HepG2 (cell line): ENCODE measurements around the gene SPRN.
A peak's percentile ranks its signal among the peaks of the same experiment; 100 is the strongest.

ENCODE experiments used
- CTCF ChIP-seq: sonication (generic); formaldehyde crosslinking; IDR thresholded peaks from 2 replicates; pipeline ENCODE4 v1.5.0; 2020; ENCODE audit warnings: mild to moderate bottlenecking, missing genetic modification reagents, moderate library complexity
- EP300 ChIP-seq, 3 experiments: sonication (generic) in 1 of 3; formaldehyde crosslinking in 1 of 3; IDR thresholded peaks; 2 replicates each; pipeline versions ENCODE4 v1.5.1 to v1.6.1; 2011 to 2020; ENCODE audit warnings: low read depth in 2 of 3, low read length in 2 of 3, borderline replicate concordance in 1 of 3, improper control_type of control experiment in 1 of 3, mild to moderate bottlenecking in 1 of 3, missing genetic modification reagents in 1 of 3, moderate library complexity in 1 of 3
- NR1H2 ChIP-seq: sonication (generic); formaldehyde crosslinking; IDR thresholded peaks from 2 replicates; pipeline ENCODE4 v1.8.1; 2022; ENCODE audit warnings: low read depth, missing genetic modification reagents, borderline replicate concordance
- PCBP1 ChIP-seq: fragments of 200-400 bp; formaldehyde crosslinking; IDR thresholded peaks from 2 replicates; pipeline ENCODE4 v1.6.1; 2017; ENCODE audit warnings: mild to moderate bottlenecking, low read depth, low read length, borderline replicate concordance
- SMAD3 ChIP-seq: sonication (generic); formaldehyde crosslinking; IDR thresholded peaks from 2 replicates; pipeline ENCODE4 v1.4.0; 2020; ENCODE audit warnings: missing genetic modification reagents
- ZNF556 ChIP-seq: sonication (generic); formaldehyde crosslinking; IDR thresholded peaks from 2 replicates; pipeline ENCODE4 v1.4.0; 2020; ENCODE audit warnings: mild to moderate bottlenecking, missing genetic modification reagents, borderline replicate concordance
- TF ChIP-seq, protein P1 (sequence below): IDR thresholded peaks from 2 replicates; pipeline ENCODE4 v1.6.1; 2016; ENCODE audit warnings: missing compliant biosample characterization, missing genetic modification reagents, borderline replicate concordance
- TF ChIP-seq, protein P2 (sequence below): sonication (generic); formaldehyde crosslinking; IDR thresholded peaks from 2 replicates; pipeline ENCODE4 v1.4.0; 2020; ENCODE audit warnings: missing genetic modification reagents, mild to moderate bottlenecking, borderline replicate concordance

DNA sequence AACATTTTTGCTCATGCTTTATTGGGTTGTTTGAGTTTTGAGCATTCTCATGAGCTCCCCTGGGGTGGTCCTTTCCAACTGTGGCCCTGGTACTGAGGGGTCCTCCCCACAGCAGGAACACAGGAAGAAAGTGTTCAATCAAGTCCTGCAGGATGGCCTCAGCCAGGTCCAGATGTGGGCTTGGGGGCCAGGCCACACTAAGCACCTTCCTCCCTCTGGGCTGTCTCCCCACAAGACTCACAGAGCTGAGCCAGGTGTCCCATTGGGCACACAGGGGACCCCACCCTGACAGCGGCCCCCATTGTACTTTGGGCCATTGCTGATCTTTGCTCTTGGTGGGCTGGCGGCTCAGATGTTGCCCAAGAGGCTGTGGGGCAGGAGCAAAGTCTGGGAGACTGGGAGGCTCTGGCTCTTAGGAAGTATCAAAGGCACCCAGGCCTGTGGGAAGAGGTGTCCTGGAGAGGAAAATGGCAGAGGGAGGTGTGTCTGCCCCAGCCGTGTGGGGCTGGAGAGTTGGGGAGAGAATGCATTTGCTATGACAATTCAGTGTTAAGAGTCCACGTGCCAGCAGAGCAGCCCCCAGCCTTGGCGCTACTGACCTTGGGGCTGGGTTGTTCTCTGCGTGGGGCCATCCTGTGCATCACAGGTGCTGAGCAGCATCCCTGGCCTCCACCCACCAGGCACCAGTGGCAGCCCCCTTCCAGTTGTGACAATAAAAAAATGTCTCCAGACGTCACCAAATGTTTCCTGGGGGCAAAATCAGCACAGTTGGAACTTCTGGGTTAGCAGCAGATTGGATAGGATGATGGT, 47.1 kb upstream of the SPRN start:
- TF ChIP-seq, protein P1, sequence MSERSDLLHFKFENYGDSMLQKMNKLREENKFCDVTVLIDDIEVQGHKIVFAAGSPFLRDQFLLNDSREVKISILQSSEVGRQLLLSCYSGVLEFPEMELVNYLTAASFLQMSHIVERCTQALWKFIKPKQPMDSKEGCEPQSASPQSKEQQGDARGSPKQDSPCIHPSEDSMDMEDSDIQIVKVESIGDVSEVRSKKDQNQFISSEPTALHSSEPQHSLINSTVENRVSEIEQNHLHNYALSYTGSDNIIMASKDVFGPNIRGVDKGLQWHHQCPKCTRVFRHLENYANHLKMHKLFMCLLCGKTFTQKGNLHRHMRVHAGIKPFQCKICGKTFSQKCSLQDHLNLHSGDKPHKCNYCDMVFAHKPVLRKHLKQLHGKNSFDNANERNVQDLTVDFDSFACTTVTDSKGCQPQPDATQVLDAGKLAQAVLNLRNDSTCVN: no peak
- TF ChIP-seq NR1H2 (CRISPR knock-in tag) (no peak), SMAD3 (CRISPR knock-in tag) (no peak), CTCF (CRISPR knock-in tag) (no peak), ZNF556 (CRISPR knock-in tag) (no peak), PCBP1 (no peak), EP300 (IDR thresholded peaks at IDR 0.05; ENCODE audit: low read depth in 2 of 2, low read length in 2 of 2) (0 out of 4 replicates have a peak, but pooled peaks of 1 of the 2 experiments have one; percentile 4), EP300 (CRISPR knock-in tag; IDR thresholded peaks at IDR 0.05; ENCODE audit: borderline replicate concordance) (no peak)
- TF ChIP-seq, protein P2, sequence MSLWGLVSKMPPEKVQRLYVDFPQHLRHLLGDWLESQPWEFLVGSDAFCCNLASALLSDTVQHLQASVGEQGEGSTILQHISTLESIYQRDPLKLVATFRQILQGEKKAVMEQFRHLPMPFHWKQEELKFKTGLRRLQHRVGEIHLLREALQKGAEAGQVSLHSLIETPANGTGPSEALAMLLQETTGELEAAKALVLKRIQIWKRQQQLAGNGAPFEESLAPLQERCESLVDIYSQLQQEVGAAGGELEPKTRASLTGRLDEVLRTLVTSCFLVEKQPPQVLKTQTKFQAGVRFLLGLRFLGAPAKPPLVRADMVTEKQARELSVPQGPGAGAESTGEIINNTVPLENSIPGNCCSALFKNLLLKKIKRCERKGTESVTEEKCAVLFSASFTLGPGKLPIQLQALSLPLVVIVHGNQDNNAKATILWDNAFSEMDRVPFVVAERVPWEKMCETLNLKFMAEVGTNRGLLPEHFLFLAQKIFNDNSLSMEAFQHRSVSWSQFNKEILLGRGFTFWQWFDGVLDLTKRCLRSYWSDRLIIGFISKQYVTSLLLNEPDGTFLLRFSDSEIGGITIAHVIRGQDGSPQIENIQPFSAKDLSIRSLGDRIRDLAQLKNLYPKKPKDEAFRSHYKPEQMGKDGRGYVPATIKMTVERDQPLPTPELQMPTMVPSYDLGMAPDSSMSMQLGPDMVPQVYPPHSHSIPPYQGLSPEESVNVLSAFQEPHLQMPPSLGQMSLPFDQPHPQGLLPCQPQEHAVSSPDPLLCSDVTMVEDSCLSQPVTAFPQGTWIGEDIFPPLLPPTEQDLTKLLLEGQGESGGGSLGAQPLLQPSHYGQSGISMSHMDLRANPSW (CRISPR knock-in tag): no peak
